Ovary (tissue), 9 donors: ENCODE measurements around the gene PTPRO. TPM values are rescaled to one million over a fixed set of nuclear protein-coding genes. Genes with fewer than 3 reads are reported as not detected.

ENCODE experiments used
- DNase-seq, 5 donors: peaks; one replicate each; pipeline ENCODE4 v3.0.0-alpha.2; 2019 to 2020
- H3K27ac ChIP-seq, 2 donors: fragments of 200-600 bp; one replicate each; pipeline versions ENCODE4 v1.5.1 to v1.8.0; 2019 to 2022
- H3K27me3 ChIP-seq: fragments of 200-600 bp; one replicate; pipeline ENCODE4 v1.8.0; 2022
- H3K36me3 ChIP-seq: fragments of 200-600 bp; sonication (generic); one replicate; pipeline ENCODE4 v1.5.1; 2019
- H3K4me1 ChIP-seq: one replicate; pipeline ENCODE4 v1.8.1; 2013; ENCODE audit warnings: mild to moderate bottlenecking, moderate library complexity; ENCODE audit not compliant: insufficient read depth
- H3K4me3 ChIP-seq: fragments of 200-600 bp; sonication (generic); one replicate; pipeline ENCODE4 v1.5.1; 2017
- H3K9me3 ChIP-seq, 2 donors: fragments of 200-600 bp in 1 of 2; sonication (generic) in 1 of 2; one replicate each; pipeline versions ENCODE4 v1.5.1 to v1.8.1; 2013 to 2019; ENCODE audit warnings: mild to moderate bottlenecking in 1 of 2, moderate library complexity in 1 of 2
- EP300 ChIP-seq: sonication (generic); formaldehyde crosslinking; IDR thresholded peaks from one replicate; pipeline ENCODE4 v1.6.1; 2017; ENCODE audit warnings: antibody characterized with exemption
- POLR2A ChIP-seq: fragments of 450-650 bp; IDR thresholded peaks from one replicate; pipeline ENCODE4 v1.6.1; 2017; ENCODE audit warnings: antibody characterized with exemption, mild to moderate bottlenecking, moderate library complexity
- WGBS, 3 donors: extraction: QIAGEN DNeasy Blood & Tissue Kit in 1 of 3; methylation state at CpG; one replicate each; pipeline versions ENCODE4 v1.1.5 to v1.1.7; 2013 to 2017; 5-methylcytosine and 5-hydroxymethylcytosine counted together
- intact Hi-C, 4 donors: fragments of 100-400 bp; cut with DNase I; formaldehyde crosslinking; loops; one replicate each; pipeline versions ENCODE4 v1.11.0 to v1.15.1; 2022 to 2023
- polyA plus RNA-seq, 2 donors: library from polyadenylated mRNA; stranded (reverse); fragments of 200-250 nt in 1 of 2; fragments of 350-450 nt in 1 of 2; fragmentation: Illumina TruSeq in 1 of 2; extraction: RNeasy Lipid Tissue Mini Kit (QIAGEN cat#74804) in 1 of 2; gene quantifications; one replicate each; pipeline ENCODE4 v1.2.3, GENCODE V29; 2013 to 2014
- total RNA-seq, 7 donors: library from RNA; depleted of rRNA in 2 of 7; stranded (reverse); fragments of >200 nt in 2 of 7; fragmentation: NEBNext Ultra II Directional in 3 of 7; extraction: Animal tissue kit (Norgen Biotek cat#: 25700) in 3 of 7; gene quantifications; one replicate each; pipeline versions ENCODE4 v1.1.0 to v1.2.4, GENCODE V29; 2016 to 2023
- TF ChIP-seq, protein P1 (sequence below), 3 donors: fragments of 450-650 bp in 2 of 3; fragments of 200-600 bp in 1 of 3; IDR thresholded peaks; one replicate each; pipeline versions ENCODE4 v1.5.1 to v1.8.0; 2016 to 2022; ENCODE audit warnings: antibody characterized with exemption in 3 of 3, mild to moderate bottlenecking in 1 of 3
- donor health status: DM: no; HTN: no; CAD: no; lungs with moderate emphysema.
- donor health status: DM: no; HTN: no; CAD: no.
- donor health status: Bipolar disorder and iron deficiency.
- donor health status: DM: yes; HTN: yes; CAD: no.
- donor health status: DM: no; HTN: no; CAD: no.
- donor health status: DM: yes; HTN: yes; CAD: no.

The PTPRO gene
- total and polyA plus RNA-seq, 9 donors: 0.30 to 3.7 (median 0.83) TPM

DNA sequence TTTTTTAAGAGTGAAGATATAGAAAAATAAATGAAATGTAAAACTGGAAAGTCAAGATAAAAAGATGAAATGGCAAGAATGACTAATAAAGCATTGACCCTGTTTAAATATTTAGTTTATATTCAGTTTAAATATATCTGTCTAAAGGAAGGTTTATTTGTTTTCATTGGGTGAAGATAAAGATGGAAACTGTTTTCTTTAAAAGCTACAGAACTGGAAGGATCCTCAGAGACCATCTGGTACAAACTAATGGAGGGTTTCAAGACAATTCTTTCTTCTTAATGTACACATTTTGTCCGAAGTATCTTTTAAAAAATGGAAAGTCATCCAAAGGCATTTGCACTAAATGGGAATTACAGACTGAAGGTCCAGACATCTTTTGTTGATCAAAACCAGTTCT, 324.3 kb downstream of the PTPRO start:
- Histone ChIP-seq H3K27me3 (no peaks in the 10 kb centered on the region), H3K27ac (no peak overlapping the region), H3K36me3 (no peaks in the 10 kb centered on the region), H3K4me1 (peaks cover 5% of the 10 kb centered on the region), H3K9me3 (no peaks in the 10 kb centered on the region), H3K4me3 (no peak overlapping the region)
- no peak for DNase-seq
- intact Hi-C loops: no loop called here
- TF ChIP-seq, protein P1, sequence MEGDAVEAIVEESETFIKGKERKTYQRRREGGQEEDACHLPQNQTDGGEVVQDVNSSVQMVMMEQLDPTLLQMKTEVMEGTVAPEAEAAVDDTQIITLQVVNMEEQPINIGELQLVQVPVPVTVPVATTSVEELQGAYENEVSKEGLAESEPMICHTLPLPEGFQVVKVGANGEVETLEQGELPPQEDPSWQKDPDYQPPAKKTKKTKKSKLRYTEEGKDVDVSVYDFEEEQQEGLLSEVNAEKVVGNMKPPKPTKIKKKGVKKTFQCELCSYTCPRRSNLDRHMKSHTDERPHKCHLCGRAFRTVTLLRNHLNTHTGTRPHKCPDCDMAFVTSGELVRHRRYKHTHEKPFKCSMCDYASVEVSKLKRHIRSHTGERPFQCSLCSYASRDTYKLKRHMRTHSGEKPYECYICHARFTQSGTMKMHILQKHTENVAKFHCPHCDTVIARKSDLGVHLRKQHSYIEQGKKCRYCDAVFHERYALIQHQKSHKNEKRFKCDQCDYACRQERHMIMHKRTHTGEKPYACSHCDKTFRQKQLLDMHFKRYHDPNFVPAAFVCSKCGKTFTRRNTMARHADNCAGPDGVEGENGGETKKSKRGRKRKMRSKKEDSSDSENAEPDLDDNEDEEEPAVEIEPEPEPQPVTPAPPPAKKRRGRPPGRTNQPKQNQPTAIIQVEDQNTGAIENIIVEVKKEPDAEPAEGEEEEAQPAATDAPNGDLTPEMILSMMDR (IDR thresholded peaks at IDR 0.05): no peak
- TF ChIP-seq POLR2A (no peak), EP300 (no peak)
- 0 to 3% (median 0%) methylated on average over 1 of the region's 1 CpG for WGBS, 3 donors

Other genes starting within 250 kb of the PTPRO start
- 10 to 100 TPM; 12.9 to 87.2 (median 36.7) TPM for gene RERG, start 101.1 kb upstream of the PTPRO start, total RNA-seq
- gene RERG, start 101.1 kb upstream of the PTPRO start, polyA plus RNA-seq: 10 to 100 TPM; 14.2 to 96.8 TPM